ENCODE measurements around the gene DGKE.

DGKE gene

GRCh38 chr17:56861899-56862298, 27.9 kb downstream of the DGKE start:
- DNase-seq (ENCODE audit: low read depth), result no peak
- H3K4me3 ChIP-seq (ENCODE audit: low read depth, low read length), result no peak overlapping the region
- TF ChIP-seq, protein P1, sequence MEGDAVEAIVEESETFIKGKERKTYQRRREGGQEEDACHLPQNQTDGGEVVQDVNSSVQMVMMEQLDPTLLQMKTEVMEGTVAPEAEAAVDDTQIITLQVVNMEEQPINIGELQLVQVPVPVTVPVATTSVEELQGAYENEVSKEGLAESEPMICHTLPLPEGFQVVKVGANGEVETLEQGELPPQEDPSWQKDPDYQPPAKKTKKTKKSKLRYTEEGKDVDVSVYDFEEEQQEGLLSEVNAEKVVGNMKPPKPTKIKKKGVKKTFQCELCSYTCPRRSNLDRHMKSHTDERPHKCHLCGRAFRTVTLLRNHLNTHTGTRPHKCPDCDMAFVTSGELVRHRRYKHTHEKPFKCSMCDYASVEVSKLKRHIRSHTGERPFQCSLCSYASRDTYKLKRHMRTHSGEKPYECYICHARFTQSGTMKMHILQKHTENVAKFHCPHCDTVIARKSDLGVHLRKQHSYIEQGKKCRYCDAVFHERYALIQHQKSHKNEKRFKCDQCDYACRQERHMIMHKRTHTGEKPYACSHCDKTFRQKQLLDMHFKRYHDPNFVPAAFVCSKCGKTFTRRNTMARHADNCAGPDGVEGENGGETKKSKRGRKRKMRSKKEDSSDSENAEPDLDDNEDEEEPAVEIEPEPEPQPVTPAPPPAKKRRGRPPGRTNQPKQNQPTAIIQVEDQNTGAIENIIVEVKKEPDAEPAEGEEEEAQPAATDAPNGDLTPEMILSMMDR (conservative IDR thresholded peaks at IDR 0.05; ENCODE audit: low read depth, low read length), result no peak

GRCh38 chr17:56863974-56864373, 30.0 kb downstream of the DGKE start:
- no peak for DNase-seq (ENCODE audit: low read depth)
- TF ChIP-seq, protein P1 (conservative IDR thresholded peaks at IDR 0.05; ENCODE audit: low read depth, low read length), result no peak
- no peak overlapping the region for H3K4me3 ChIP-seq (ENCODE audit: low read depth, low read length)

DNA sequence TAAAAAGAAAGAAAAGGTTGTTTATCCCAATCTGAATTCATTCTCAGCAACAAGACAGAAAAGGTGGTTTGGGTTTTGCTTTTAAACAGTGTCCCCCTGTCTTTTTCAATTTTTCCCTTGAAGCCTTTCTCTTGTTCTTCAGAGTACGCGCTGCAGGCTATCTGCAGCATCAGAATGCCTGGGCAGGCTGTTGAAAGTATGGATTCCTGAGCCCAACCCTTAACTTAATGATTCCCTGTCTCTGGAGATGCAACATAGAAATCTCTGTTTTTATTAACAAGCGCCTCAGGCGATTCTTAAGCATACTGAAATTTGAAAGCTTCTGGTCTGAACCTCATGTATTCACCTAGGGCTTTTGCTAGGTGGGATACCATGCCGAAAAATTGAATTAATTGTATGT, 32.1 kb downstream of the DGKE start:
- TF ChIP-seq, protein P1 (conservative IDR thresholded peaks at IDR 0.05; ENCODE audit: low read depth, low read length), result no peak
- DNase-seq (ENCODE audit: low read depth), result no peak
- H3K4me3 ChIP-seq (ENCODE audit: low read depth, low read length), result no peak overlapping the region

DNA sequence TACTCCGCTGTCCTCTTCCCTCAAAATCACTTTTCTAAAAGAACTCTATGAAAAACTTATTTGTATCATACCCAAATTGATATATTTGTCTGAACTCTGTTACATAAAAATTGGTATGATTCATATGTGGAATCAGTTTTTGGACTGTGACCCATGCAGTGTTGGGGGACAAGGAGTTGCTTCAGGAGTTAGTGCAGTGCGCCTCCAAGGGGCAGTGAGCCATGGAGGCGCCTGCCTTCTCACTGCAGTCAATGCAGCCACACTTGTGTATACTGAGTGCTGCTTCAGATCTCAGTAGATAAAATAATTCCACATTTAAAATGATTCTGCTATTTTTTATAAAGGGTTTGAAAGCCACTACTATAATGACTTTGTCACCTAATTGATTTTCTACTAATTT, 32.5 kb downstream of the DGKE start:
- TF ChIP-seq, protein P1 (conservative IDR thresholded peaks at IDR 0.05; ENCODE audit: low read depth, low read length), result peak; percentile 26
- no peak overlapping the region for H3K4me3 ChIP-seq (ENCODE audit: low read depth, low read length)
- peak; percentile 8 for DNase-seq (ENCODE audit: low read depth)

DNA sequence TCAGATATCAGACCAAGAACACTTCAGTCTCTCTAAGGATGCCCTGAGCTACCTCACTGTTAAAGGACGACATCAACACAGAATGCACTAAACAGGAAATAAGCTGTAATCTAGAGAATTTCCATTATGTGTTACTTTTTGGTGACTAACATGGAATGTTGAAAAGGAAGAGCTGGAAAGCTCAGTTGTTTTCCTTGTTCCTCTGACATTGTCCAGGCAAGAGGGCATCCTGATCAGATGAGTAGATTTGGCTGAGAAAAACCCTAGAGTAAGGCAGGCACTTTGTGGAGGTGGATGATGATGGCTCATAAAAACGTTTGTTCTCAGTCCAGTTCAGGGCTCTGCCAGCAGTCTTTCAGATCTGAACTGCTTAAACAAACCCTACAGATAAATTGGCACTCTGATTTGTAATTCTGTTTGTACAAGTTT, 34.0 kb downstream of the DGKE start:
- no peak overlapping the region for H3K4me3 ChIP-seq (ENCODE audit: low read depth, low read length)
- DNase-seq (ENCODE audit: low read depth), result peak; percentile 2
- TF ChIP-seq, protein P1 (conservative IDR thresholded peaks at IDR 0.05; ENCODE audit: low read depth, low read length), result no peak

DNA sequence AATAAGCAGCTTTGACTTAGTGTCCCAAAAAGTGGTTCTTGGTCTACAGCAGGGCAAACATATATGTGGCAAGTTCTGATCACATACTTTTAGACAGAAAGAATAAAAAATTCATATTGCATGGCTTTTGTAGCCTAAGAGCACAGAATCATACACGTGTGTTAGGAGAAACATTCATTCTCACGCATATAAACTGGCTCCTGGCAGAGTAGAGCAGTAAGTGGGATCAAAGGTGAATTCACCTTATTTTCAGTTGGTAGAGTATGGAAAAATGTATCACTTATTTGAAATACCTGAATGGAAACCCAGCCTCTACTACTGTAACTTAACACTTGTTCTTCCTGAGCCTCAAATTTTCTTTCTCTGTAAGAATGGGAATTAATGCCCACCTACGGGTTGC, 34.8 kb downstream of the DGKE start:
- TF ChIP-seq, protein P1 (conservative IDR thresholded peaks at IDR 0.05; ENCODE audit: low read depth, low read length), result no peak
- H3K4me3 ChIP-seq (ENCODE audit: low read depth, low read length), result no peak overlapping the region
- DNase-seq (ENCODE audit: low read depth), result no peak

GRCh38 chr17:56870081-56870651, 36.2 kb downstream of the DGKE start:
- TF ChIP-seq, protein P1 (conservative IDR thresholded peaks at IDR 0.05; ENCODE audit: low read depth, low read length), result no peak
- H3K4me3 ChIP-seq (ENCODE audit: low read depth, low read length), result no peak overlapping the region
- DNase-seq (ENCODE audit: low read depth), result no peak
